Caco-2 (cell line): ENCODE data around the gene RTP2. TPM values are rescaled to one million over a fixed set of nuclear protein-coding genes. Genes with fewer than 3 reads are reported as not detected.

ENCODE experiments used
- BruUV-seq: library from RNA; stranded (reverse); fragments of 400-500 nt; replicated peaks from 2 replicates; lab custom pipeline; 2021; lab: Mats Ljungman, UMichigan
- CTCF ChIA-PET: fragments of 300-600 bp; sonication (Branson Sonifier 250); formaldehyde crosslinking; loops from one replicate; lab custom pipeline; 2022; ENCODE audit warnings: antibody characterized with exemption; lab: Charles Lee
- POLR2A ChIA-PET: fragments of 300-600 bp; sonication (Branson Sonifier 250); formaldehyde crosslinking; loops from one replicate; lab custom pipeline; 2022; ENCODE audit warnings: antibody characterized with exemption; lab: Charles Lee
- DNase-seq, 2 experiments: peaks; one replicate each; pipeline versions ENCODE4 v3.0.0 to v3.0.0-alpha.2; 2020 to 2022
- H3K27me3 ChIP-seq: replicated peaks from 2 replicates; pipeline ENCODE4 v1.6.0; 2011; ENCODE audit warnings: low read length; ENCODE audit not compliant: control insufficient read depth, insufficient read depth
- H3K36me3 ChIP-seq: 2 replicates; pipeline ENCODE4 v1.5.1; 2011; ENCODE audit warnings: low read length; ENCODE audit not compliant: control insufficient read depth, insufficient read depth
- H3K4me1 ChIP-seq: fragments of 250-450 bp; sonication (Bioruptor Pico); 2 replicates; pipeline ENCODE4 v1.5.1; 2020; ENCODE audit warnings: mild to moderate bottlenecking
- H3K4me3 ChIP-seq: 2 replicates; pipeline ENCODE4 v1.5.1; 2011; ENCODE audit warnings: low read depth, mild to moderate bottlenecking, control low read depth, low read length
- H3K9me3 ChIP-seq: fragments of 250-450 bp; sonication (Bioruptor Pico); 2 replicates; pipeline ENCODE4 v1.5.1; 2020; ENCODE audit warnings: mild to moderate bottlenecking, moderate library complexity
- H3K27ac Mint-ChIP-seq: one replicate; pipeline ENCODE4 v1.8.0; 2022; ENCODE audit warnings: mixed read lengths; ENCODE audit not compliant: unreplicated experiment
- H3K27me3 Mint-ChIP-seq: one replicate; pipeline ENCODE4 v1.8.0; 2022; ENCODE audit warnings: mixed read lengths; ENCODE audit not compliant: insufficient read depth, unreplicated experiment
- H3K36me3 Mint-ChIP-seq: one replicate; pipeline ENCODE4 v1.8.0; 2022; ENCODE audit warnings: mild to moderate bottlenecking, mixed read lengths; ENCODE audit not compliant: insufficient read depth, unreplicated experiment
- H3K4me1 Mint-ChIP-seq: one replicate; pipeline ENCODE4 v1.8.0; 2022; ENCODE audit warnings: low read depth, mixed read lengths; ENCODE audit not compliant: unreplicated experiment
- H3K4me3 Mint-ChIP-seq: one replicate; pipeline ENCODE4 v1.8.0; 2022; ENCODE audit warnings: mild to moderate bottlenecking, moderate library complexity, mixed read lengths; ENCODE audit not compliant: unreplicated experiment
- H3K9me3 Mint-ChIP-seq: one replicate; pipeline ENCODE4 v1.8.0; 2022; ENCODE audit warnings: mixed read lengths; ENCODE audit not compliant: unreplicated experiment
- CTCF ChIP-seq, 2 experiments: fragments of 200-600 bp in 1 of 2; IDR thresholded peaks; 1 replicate in 1 of 2; 2 replicates in 1 of 2; pipeline versions ENCODE4 v1.5.1 to v1.8.0; 2011 to 2022; ENCODE audit warnings: antibody characterized with exemption in 1 of 2, control low read depth in 1 of 2, inconsistent platforms in 1 of 2, low read depth in 1 of 2, low read length in 1 of 2, mild to moderate bottlenecking in 1 of 2, moderate library complexity in 1 of 2; ENCODE audit not compliant: insufficient read depth in 1 of 2, severe bottlenecking in 1 of 2, unreplicated experiment in 1 of 2
- intact Hi-C: fragments of 100-400 bp; cut with micrococcal nuclease; formaldehyde crosslinking; loops from one replicate; pipeline ENCODE4 v1.10.0; 2022; ENCODE audit not compliant: unreplicated experiment
- total RNA-seq: library from RNA; stranded (reverse); gene quantifications from 2 replicates; pipeline ENCODE4 v1.2.3, GENCODE V29; 2022

RTP2 gene
- total RNA-seq, 1 experiment from 2014 or later, result not detected

- H3K4me1 Mint-ChIP-seq, result peaks cover 22% of the 10 kb centered on the region
- no peak for TF ChIP-seq CTCF (IDR thresholded peaks at IDR 0.05; ENCODE audit: insufficient read depth in 1 of 2, low read depth in 1 of 2, low read length in 1 of 2, severe bottlenecking in 1 of 2, unreplicated experiment in 1 of 2)
- intact Hi-C loops, result no loop called here
- Histone ChIP-seq H3K9me3 (no peaks in the 10 kb centered on the region), H3K27me3 (no peaks in the 10 kb centered on the region), H3K4me3 (no peak overlapping the region), H3K36me3 (peaks cover 3% of the 10 kb centered on the region; the same call in 1 of the 2 replicates), H3K4me1 (peaks cover 11% of the 10 kb centered on the region)
- no peak overlapping the region for H3K4me3 Mint-ChIP-seq
- H3K27me3 Mint-ChIP-seq, result no peaks in the 10 kb centered on the region
- no peaks in the 10 kb centered on the region for H3K9me3 Mint-ChIP-seq
- ChIA-PET CTCF (no interaction called here), POLR2A (no interaction called here)
- no peak for DNase-seq
- BruUV-seq, result no TSS peak
- no peak overlapping the region for H3K27ac Mint-ChIP-seq
- H3K36me3 Mint-ChIP-seq, result peaks cover 15% of the 10 kb centered on the region
Observed at GRCh38 chr3:187717572-187717971, 15.2 kb upstream of the RTP2 start.

- Mint-ChIP-seq H3K4me3 (no peak overlapping the region), H3K36me3 (no peaks in the 10 kb centered on the region), H3K27me3 (no peaks in the 10 kb centered on the region), H3K9me3 (no peaks in the 10 kb centered on the region), H3K4me1 (peaks cover 11% of the 10 kb centered on the region), H3K27ac (no peak overlapping the region)
- no TSS peak for BruUV-seq
- Histone ChIP-seq H3K9me3 (no peaks in the 10 kb centered on the region), H3K36me3 (no peaks in the 10 kb centered on the region), H3K4me1 (peaks cover 1% of the 10 kb centered on the region; the same call in 1 of the 2 replicates), H3K27me3 (no peaks in the 10 kb centered on the region), H3K4me3 (no peak overlapping the region)
- ChIA-PET POLR2A (no interaction called here), CTCF (interaction anchor here (0.5 to 1.8 kb wide), 6 partner anchors 34 to 1450 kb away, joined by 3 to 7 read pairs (median 3); no protein-coding TSS in a partner anchor)
- intact Hi-C loops, result loop anchor here (1.0 kb wide), 4 partner anchors 35 to 494 kb away; no protein-coding TSS in a partner anchor
- peak; percentile 84 to 90 for TF ChIP-seq CTCF (IDR thresholded peaks at IDR 0.05; ENCODE audit: insufficient read depth in 1 of 2, low read depth in 1 of 2, low read length in 1 of 2, severe bottlenecking in 1 of 2, unreplicated experiment in 1 of 2)
- peak; percentile 68 to 80 for DNase-seq
Observed at GRCh38 chr3:187714404-187714979, 12.1 kb upstream of the RTP2 start.

GRCh38 chr3:187713504-187713903 lies 11.1 kb upstream of the RTP2 start:
- Histone ChIP-seq H3K4me1 (0 out of 2 replicates have a peak, but pooled peaks cover 5% of the 10 kb centered on the region), H3K27me3 (no peaks in the 10 kb centered on the region), H3K4me3 (no peak overlapping the region), H3K36me3 (no peaks in the 10 kb centered on the region), H3K9me3 (no peaks in the 10 kb centered on the region)
- no TSS peak for BruUV-seq
- peaks cover 7% of the 10 kb centered on the region for H3K4me1 Mint-ChIP-seq
- peak in 1 of 2 experiments; percentile 10 for DNase-seq
- CTCF ChIA-PET, result interaction anchor here (1.0 to 1.4 kb wide), 2 partner anchors 33 to 34 kb away, joined by 3 to 4 read pairs; no protein-coding TSS in a partner anchor
- H3K27ac Mint-ChIP-seq, result no peak overlapping the region
- no peak for TF ChIP-seq CTCF (IDR thresholded peaks at IDR 0.05; ENCODE audit: insufficient read depth in 1 of 2, low read depth in 1 of 2, low read length in 1 of 2, severe bottlenecking in 1 of 2, unreplicated experiment in 1 of 2)
- H3K9me3 Mint-ChIP-seq, result no peaks in the 10 kb centered on the region
- H3K4me3 Mint-ChIP-seq, result no peak overlapping the region
- no peaks in the 10 kb centered on the region for H3K36me3 Mint-ChIP-seq
- intact Hi-C loops, result no loop called here
- POLR2A ChIA-PET, result no interaction called here
- H3K27me3 Mint-ChIP-seq, result no peaks in the 10 kb centered on the region
